GM19035 (cell line): ENCODE data around the gene TBC1D22A.

ENCODE experiments used
- ATAC-seq: cut with Tn5 transposase; IDR thresholded peaks from one replicate; pipeline ENCODE4 v1.9.1; 2021; ENCODE audit not compliant: unreplicated experiment

Gene TBC1D22A

GRCh38 chr22:47089374-47089773 is 326.9 kb downstream of the TBC1D22A start:
- no peak for ATAC-seq

- ATAC-seq: no peak
Observed at GRCh38 chr22:47089796-47090460, 327.5 kb downstream of the TBC1D22A start.

- no peak for ATAC-seq
Observed at GRCh38 chr22:47090591-47091245, 328.3 kb downstream of the TBC1D22A start.

- ATAC-seq: no peak
Observed at GRCh38 chr22:47091246-47091651, 328.8 kb downstream of the TBC1D22A start.

DNA sequence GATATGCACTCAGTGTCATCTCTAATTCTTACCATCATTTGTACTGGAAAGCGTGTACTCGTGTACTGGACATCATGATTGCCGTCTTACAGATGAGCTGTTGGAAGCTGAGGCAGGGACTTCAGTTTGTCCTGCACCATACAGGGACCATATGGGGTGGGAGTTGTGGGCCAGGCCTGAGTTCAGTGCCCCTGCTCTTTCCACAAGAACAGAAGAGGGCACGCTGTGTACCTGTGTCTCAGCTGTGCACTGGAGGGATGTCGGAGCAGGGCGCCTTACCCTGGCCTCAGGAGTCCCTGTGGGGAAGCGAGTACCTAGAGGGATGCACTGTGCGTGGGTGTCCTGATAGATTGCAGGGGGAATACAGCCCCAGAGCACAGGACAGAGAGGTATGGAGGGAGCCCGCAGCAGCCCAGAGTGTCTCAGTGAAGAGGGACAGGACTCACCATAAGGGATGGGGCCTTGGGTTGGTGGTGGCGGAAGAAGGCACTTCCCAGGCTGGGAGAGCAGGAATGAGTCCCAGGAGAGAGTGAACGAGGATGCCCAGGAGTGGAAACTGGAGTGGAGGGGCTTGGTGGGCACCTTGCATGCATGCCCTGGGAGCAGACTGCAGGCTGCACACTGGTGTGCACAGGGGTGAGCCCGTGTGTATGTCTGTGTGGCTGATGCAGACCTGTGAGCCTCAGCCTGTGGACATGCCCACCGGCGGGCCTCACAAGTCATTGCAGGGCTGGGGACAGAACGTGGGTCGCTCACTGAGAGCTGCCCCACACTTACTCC is 329.7 kb downstream of the TBC1D22A start:
- no peak for ATAC-seq

DNA sequence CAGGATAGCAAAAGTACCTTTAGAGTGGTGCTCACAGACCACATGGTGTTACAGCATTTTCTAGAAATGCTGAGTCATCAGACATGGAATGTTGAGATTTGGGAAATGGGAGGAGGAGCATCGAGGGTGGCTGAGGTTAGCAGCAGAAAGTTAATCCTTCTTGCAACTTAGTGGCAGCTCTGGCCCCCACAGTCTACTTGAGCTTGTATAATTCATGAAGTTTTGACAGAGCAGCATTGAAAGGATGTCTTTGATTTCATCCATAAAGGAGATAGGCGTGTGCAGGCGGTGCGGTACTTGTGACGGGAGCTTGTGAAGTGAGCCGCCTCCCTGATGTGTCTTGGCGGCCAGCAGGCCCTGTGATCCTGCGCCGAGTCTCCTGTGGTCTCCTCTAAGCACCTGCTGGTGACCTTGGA is 330.5 kb downstream of the TBC1D22A start:
- ATAC-seq: no peak

DNA sequence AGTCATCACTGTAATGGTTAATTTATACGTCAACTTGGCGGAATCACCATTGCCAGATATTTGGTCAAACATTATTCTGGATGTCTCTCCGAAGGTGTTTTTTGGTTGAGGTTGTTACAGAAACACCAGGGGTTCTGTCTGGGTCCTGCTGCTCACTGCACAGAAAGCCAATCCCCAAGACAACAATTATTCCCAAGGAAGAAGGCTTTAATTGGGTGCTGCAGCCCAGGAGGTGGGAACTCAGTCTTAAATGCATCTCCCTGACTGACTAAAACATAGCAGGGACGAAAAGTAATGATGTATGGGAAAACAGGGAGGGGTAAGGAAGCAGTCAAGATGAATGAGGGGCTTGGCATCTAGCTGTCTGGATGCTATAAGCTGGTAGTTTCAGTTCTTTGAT is 331.3 kb downstream of the TBC1D22A start:
- no peak for ATAC-seq

DNA sequence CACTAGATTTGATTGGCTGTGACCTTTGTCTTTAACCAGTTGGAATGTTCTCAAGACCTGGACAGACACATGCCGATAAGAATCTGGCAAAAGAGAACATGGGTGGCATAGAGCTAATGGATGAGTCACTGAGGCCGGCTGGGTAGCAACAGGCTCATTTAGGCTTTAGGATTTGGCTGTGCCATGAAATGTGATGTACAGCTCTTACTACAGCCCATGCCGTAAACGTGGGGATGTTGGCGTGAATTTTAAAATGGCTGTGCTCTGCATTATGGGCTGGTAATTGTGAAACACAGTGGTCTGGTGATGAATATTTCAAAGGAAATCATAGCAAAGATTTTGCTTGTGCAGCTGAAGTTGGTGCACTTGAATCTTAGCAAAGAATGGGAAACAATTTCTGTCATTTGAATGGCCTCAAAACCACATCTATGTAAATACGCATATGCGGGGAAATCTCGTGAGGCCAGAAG is 332.4 kb downstream of the TBC1D22A start:
- no peak for ATAC-seq

- no peak for ATAC-seq
Observed at GRCh38 chr22:47095395-47096122, 333.1 kb downstream of the TBC1D22A start.

GRCh38 chr22:47098121-47098520 is 335.7 kb downstream of the TBC1D22A start:
- no peak for ATAC-seq

GRCh38 chr22:47098554-47098953 is 336.1 kb downstream of the TBC1D22A start:
- no peak for ATAC-seq

- ATAC-seq: no peak
Observed at GRCh38 chr22:47100019-47100418, 337.6 kb downstream of the TBC1D22A start.

GRCh38 chr22:47100646-47101200 is 338.3 kb downstream of the TBC1D22A start:
- ATAC-seq: no peak

DNA sequence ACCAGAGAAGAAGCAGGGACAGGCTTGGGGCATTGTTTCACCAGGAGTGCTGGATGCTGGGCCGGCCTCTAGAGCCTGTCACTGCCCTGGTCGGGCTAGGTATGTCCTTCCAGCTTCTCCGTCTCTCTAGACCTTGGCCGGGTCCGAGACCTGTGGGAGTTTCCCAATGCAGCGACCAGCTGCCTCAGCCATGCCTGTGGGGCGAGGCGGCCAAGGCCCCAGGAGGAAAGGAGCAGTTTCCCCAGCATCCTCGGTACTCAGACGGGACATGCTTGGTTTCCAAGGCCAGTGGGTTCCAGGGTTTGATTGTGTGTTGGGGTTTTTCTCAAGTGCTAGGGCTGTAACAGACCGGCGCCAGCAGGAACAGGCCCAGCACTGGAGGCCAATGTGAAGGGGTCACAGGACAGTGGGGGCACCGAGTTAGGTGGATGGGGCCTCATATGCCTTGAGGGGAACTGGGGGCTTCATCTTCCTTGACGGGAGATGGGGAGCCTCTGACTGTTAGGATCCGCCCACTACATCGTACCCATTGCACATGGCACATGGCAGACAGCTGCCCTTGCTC is 339.0 kb downstream of the TBC1D22A start:
- ATAC-seq: no peak

GRCh38 chr22:47102081-47102480 is 339.6 kb downstream of the TBC1D22A start:
- ATAC-seq: no peak

DNA sequence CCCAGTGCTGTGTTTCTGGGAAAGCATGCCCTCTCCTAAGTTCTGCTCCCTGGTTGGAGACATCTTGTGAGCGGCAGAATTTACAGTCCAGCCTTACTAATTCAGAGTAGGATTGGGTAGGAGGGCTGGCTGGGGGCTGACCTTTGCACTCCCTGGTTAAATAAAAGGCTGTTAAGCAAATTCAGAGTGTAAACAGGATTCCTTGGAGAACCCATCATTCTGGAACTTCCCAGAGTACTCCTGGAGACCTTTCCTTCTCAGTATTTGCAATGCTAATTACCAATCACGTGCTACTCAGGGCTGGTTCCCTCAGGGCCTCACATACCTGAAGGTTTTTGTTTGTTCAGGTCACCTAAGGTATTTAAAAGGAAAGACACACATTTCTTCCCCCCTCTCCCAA is 340.2 kb downstream of the TBC1D22A start:
- ATAC-seq: no peak

- no peak for ATAC-seq
Observed at GRCh38 chr22:47105085-47105484, 342.6 kb downstream of the TBC1D22A start.

DNA sequence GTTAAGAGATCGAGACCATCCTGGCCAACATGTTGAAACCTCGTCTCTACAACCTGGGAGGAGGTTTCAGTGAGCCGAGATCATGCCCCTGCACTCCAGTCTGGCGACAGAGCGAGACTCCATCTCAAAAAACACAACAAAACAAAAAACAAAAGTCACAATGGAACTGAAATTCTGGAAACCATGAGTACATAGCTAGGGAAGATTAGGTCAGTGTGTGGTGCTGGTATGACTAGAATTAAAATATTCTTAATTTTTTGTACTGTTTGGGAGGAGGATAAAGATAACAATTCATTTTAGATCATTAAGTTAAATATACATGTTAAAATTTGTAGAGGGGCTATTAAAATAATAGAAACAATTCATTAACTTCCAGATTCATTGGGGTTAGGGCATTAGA is 344.4 kb downstream of the TBC1D22A start:
- no peak for ATAC-seq

DNA sequence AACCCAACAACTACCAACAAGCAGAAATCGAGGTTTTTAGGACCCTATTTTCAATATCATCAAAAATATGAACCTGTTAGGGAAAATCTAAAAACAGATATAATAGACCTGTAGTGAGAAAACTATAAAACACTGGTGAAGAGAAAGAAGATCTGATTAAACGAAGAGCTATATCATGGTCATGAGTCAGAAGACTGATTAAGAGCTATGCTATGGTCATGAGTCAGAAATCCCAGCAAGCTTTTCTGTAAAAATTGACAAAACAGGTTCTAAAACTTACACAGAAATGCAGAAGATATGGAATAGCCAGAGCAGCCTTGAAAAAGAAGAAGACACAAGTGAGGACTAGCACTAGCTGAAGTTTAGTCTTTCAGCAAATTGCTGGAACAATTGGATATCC is 345.0 kb downstream of the TBC1D22A start:
- ATAC-seq: no peak

- no peak for ATAC-seq
Observed at GRCh38 chr22:47110817-47111443, 348.5 kb downstream of the TBC1D22A start.
